HG03354 (cell line): Measurements from ENCODE around the gene ARHGAP26.

Experiments
- ATAC-seq: cut with Tn5 transposase; IDR thresholded peaks from one replicate; pipeline ENCODE4 v1.9.1; 2021; ENCODE audit warnings: mild to moderate bottlenecking; ENCODE audit not compliant: unreplicated experiment, poor library complexity, severe bottlenecking

The ARHGAP26 gene

GRCh38 chr5:143041972-143042770 lies 272.0 kb downstream of the ARHGAP26 start:
- no peak for ATAC-seq

GRCh38 chr5:143044265-143044664 lies 274.1 kb downstream of the ARHGAP26 start:
- no peak for ATAC-seq

- ATAC-seq, result no peak
Observed at GRCh38 chr5:143045062-143045461, 274.9 kb downstream of the ARHGAP26 start.

- no peak for ATAC-seq
Observed at GRCh38 chr5:143046314-143046713, 276.1 kb downstream of the ARHGAP26 start.

GRCh38 chr5:143047091-143047490 lies 276.9 kb downstream of the ARHGAP26 start:
- no peak for ATAC-seq

GRCh38 chr5:143050183-143050582 lies 280.0 kb downstream of the ARHGAP26 start:
- no peak for ATAC-seq

- peak; percentile 54 for ATAC-seq
Observed at GRCh38 chr5:143051244-143052058, 281.3 kb downstream of the ARHGAP26 start.

GRCh38 chr5:143052967-143053682 lies 282.9 kb downstream of the ARHGAP26 start:
- ATAC-seq, result no peak

GRCh38 chr5:143053780-143054179 lies 283.6 kb downstream of the ARHGAP26 start:
- ATAC-seq, result no peak

GRCh38 chr5:143054480-143054941 lies 284.3 kb downstream of the ARHGAP26 start:
- ATAC-seq, result peak; percentile 54

GRCh38 chr5:143055596-143056338 lies 285.6 kb downstream of the ARHGAP26 start:
- ATAC-seq, result no peak

- no peak for ATAC-seq
Observed at GRCh38 chr5:143056339-143056704, 286.1 kb downstream of the ARHGAP26 start.

GRCh38 chr5:143056792-143057579 lies 286.8 kb downstream of the ARHGAP26 start:
- ATAC-seq, result peak; percentile 52

GRCh38 chr5:143057580-143057999 lies 287.4 kb downstream of the ARHGAP26 start:
- peak; percentile 45 for ATAC-seq

- no peak for ATAC-seq
Observed at GRCh38 chr5:143059355-143059754, 289.2 kb downstream of the ARHGAP26 start.

- ATAC-seq, result no peak
Observed at GRCh38 chr5:143059976-143060765, 290.0 kb downstream of the ARHGAP26 start.

- no peak for ATAC-seq
Observed at GRCh38 chr5:143061161-143061945, 291.2 kb downstream of the ARHGAP26 start.
